Brain microvascular endothelial cell (primary cell): Measurements from ENCODE around the gene IQSEC2.

Experiments
- DNase-seq: peaks from one replicate; pipeline ENCODE4 v3.0.0-alpha.2; 2020
- H3K27ac ChIP-seq: fragments of 250-450 bp; sonication (Bioruptor Pico); 2 replicates; pipeline ENCODE4 v1.5.1; 2020; ENCODE audit warnings: mild to moderate bottlenecking, moderate library complexity
- H3K27me3 ChIP-seq: fragments of 250-450 bp; sonication (Bioruptor Pico); replicated peaks from 2 replicates; pipeline ENCODE4 v1.5.1; 2020; ENCODE audit warnings: mild to moderate bottlenecking
- H3K36me3 ChIP-seq: fragments of 250-450 bp; sonication (Bioruptor Pico); replicated peaks from 2 replicates; pipeline ENCODE4 v1.5.1; 2020; ENCODE audit warnings: mild to moderate bottlenecking
- H3K4me3 ChIP-seq: 2 replicates; pipeline ENCODE4 v1.5.1; 2011; ENCODE audit warnings: low read depth, mild to moderate bottlenecking, control low read depth, low read length, moderate library complexity
- in situ Hi-C: cut with HindIII; loops from 2 replicates; pipeline ENCODE4 v1.10.0; 2017; ENCODE audit warnings: low sequenced_read_pairs, low pct_ligation_motif_present
- TF ChIP-seq, protein P1 (sequence below): IDR thresholded peaks from 2 replicates; pipeline ENCODE4 v1.5.1; 2011; ENCODE audit warnings: low read depth, mild to moderate bottlenecking, moderate library complexity, low read length, control low read depth, inconsistent platforms; ENCODE audit errors: missing control alignments

The IQSEC2 gene

DNA sequence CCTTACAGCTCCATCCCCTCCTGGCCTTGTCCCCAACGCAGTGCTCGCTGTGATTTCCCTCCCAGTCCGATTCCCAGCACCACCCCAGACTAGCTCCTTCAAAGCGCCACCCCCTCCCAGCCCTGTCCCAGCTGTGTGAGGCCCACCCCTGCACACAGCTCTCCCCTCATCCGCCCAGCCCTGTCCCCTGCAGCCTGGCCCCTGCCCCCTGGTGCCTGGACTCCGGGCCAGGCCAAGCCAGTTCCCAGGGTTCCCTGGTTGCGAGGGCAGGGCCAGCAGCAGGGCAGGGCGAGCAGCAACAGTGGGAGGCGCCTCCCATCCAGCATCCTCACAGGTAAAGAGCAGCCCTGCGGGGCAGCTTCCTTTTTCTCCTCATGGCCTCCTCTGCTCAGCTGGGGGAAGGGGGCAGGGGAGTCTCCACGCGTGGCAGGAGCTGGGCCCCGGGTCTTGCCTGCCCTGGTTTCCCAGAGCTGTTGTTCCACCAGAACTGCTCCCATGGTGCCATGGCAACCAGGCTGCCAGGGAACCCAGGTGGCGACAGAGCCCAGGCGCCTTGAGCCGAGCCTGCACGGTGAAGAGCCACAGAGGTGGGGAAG is 24.8 kb downstream of the IQSEC2 start:
- Histone ChIP-seq H3K4me3 (no peak overlapping the region), H3K27ac (no peak overlapping the region), H3K27me3 (no peaks in the 10 kb centered on the region), H3K36me3 (no peaks in the 10 kb centered on the region)
- no peak for DNase-seq
- TF ChIP-seq, protein P1, sequence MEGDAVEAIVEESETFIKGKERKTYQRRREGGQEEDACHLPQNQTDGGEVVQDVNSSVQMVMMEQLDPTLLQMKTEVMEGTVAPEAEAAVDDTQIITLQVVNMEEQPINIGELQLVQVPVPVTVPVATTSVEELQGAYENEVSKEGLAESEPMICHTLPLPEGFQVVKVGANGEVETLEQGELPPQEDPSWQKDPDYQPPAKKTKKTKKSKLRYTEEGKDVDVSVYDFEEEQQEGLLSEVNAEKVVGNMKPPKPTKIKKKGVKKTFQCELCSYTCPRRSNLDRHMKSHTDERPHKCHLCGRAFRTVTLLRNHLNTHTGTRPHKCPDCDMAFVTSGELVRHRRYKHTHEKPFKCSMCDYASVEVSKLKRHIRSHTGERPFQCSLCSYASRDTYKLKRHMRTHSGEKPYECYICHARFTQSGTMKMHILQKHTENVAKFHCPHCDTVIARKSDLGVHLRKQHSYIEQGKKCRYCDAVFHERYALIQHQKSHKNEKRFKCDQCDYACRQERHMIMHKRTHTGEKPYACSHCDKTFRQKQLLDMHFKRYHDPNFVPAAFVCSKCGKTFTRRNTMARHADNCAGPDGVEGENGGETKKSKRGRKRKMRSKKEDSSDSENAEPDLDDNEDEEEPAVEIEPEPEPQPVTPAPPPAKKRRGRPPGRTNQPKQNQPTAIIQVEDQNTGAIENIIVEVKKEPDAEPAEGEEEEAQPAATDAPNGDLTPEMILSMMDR = no peak
- in situ Hi-C loops = no loop called here

DNA sequence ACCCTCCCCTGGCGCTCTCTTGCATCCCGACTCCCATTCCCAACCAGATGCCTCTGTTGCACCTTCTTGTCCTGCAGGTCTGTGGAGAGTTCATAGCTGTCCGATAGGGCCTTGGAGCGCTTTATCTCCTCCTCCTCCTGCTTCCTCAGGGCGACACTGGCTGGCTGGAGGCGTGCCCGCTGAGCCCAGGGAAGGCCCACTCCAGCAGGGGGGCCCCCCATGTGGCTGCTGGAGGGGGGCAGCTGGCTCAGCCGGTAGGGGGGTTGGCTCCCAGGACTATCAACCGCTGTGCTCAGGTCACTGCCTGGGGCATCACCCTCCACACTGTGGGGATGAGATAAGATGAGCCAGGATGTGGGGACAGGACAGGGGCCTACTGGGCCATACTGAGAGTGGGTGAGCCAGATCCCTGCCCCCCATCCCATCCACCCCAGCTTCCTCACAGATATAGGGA is 25.6 kb downstream of the IQSEC2 start:
- no peaks in the 10 kb centered on the region for H3K27me3 ChIP-seq
- no peak overlapping the region for H3K27ac ChIP-seq
- in situ Hi-C loops = no loop called here
- no peak overlapping the region for H3K4me3 ChIP-seq
- TF ChIP-seq, protein P1 = no peak
- no peak for DNase-seq
- H3K36me3 ChIP-seq = no peaks in the 10 kb centered on the region

DNA sequence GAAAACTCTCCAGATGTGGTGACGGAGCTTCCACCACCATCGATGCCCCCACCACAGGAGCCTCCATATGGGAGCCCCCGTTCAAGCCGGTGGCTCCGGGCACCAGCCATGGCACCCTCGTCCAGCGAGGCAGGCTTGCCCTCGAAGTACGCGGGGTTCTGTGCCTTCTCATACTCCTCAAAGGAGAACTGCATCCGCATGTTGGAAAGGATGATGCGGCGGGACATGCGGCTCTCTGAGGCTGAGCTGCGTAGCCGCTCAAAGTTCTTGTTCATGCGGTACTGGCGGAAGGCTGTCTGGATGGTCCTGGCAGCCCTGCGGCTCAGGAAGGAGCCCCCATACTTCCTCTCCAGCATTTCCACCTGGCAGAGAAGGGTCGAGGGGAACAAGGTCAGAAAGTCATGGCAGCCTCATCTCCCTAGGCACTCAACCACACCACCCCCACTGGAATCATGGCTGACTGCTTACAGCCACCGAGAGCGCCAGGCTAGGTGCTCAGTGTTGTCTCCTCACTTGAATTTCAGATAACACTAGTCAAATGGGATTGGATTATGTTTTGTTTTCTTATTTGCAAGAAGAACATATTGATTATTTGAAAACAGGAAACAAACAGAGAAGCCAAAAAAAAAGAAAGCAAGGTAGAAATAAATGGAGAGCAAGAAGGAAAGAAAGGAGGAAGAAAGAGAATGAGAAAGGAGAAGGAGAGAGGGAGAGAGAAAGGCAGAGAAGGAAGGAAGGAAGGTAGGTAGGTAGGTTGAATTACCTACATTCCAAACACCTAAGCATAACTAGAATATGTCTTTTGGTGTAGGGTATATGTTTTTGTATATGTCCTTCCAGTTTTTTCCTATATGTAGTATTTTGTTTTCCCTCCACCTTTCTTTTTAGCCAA is 26.6 kb downstream of the IQSEC2 start:
- TF ChIP-seq, protein P1 = no peak
- Histone ChIP-seq H3K27me3 (no peaks in the 10 kb centered on the region), H3K36me3 (no peaks in the 10 kb centered on the region), H3K27ac (no peak overlapping the region), H3K4me3 (no peak overlapping the region)
- in situ Hi-C loops = no loop called here
- no peak for DNase-seq

DNA sequence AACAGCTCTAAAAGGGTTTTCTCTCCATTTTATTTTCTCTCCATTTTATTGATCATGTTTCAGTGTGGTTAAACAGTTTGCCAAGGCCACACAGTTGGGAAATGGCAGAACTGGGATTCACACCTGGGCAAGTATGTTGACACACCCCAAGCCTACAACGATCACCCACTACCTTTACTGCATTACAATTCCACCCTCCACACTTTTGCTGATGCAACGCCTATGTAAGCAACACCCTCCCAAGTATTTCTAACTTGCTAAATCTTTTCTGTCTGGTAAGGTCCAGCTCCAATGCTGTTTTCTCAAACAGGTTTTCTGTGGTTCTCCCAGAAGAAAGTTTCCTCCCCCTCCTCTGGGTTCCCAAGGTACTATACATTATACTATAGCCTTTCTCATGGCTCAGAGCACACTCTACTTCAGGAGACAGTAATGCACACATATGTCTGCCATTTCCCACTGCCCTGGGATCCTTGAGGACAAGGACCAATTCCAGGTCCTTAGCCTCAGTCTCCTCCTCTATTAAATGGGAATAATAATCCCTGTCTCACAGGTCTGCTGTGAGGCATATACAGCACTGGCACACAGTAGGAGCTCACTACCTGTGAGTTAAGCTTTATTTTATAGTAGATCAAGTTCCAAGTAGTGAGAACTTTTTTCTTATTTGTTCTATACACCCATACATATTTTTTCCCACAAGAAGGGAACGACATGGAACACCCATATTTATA is 27.9 kb downstream of the IQSEC2 start:
- Histone ChIP-seq H3K27me3 (peaks cover 3% of the 10 kb centered on the region), H3K4me3 (no peak overlapping the region), H3K27ac (no peak overlapping the region), H3K36me3 (no peaks in the 10 kb centered on the region)
- in situ Hi-C loops = no loop called here
- no peak for DNase-seq
- TF ChIP-seq, protein P1 = no peak

DNA sequence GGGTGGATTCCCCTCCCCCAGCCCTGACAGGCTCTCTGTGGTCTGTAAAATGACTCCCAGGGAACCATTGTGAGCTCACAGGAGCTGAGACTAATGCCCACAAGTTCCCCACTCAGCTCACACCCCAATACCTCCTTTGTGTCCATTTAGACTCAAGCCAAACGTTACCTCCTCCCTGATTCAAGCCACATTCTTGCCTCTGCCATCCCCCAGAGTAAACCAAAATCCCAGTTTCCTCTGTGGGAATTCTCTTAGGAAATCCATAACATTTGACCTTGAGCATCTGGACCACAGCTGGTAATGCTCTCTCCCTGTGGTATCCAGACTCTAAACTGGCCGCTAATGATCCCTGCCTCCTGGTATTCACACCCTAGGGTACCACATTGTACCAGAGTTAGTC is 30.1 kb downstream of the IQSEC2 start:
- no peak for DNase-seq
- Histone ChIP-seq H3K27me3 (peaks cover 3% of the 10 kb centered on the region), H3K36me3 (no peaks in the 10 kb centered on the region), H3K4me3 (no peak overlapping the region), H3K27ac (no peak overlapping the region)
- TF ChIP-seq, protein P1 = no peak
- in situ Hi-C loops = no loop called here
